Endothelial cell of umbilical vein (primary cell): ENCODE measurements around the gene MZB1. TPM values are rescaled to one million over a fixed set of nuclear protein-coding genes. Genes with fewer than 3 reads are reported as not detected.

ENCODE experiments used
- BruUV-seq: library from RNA; stranded (reverse); fragments of 400-500 nt; replicated peaks from 2 replicates; lab custom pipeline; 2021; lab: Mats Ljungman, UMichigan
- CTCF ChIA-PET: fragments of 300-600, 350-600 bp; sonication (Branson Sonifier 250); formaldehyde crosslinking; loops from one replicate; lab custom pipeline; 2021; ENCODE audit warnings: antibody characterized with exemption, inconsistent platforms; lab: Charles Lee
- POLR2A ChIA-PET: fragments of 300-600, 350-600 bp; sonication (Branson Sonifier 250); formaldehyde crosslinking; loops from one replicate; lab custom pipeline; 2021; ENCODE audit warnings: antibody characterized with exemption, inconsistent platforms; lab: Charles Lee
- DNase-seq: peaks from one replicate; pipeline ENCODE4 v3.0.0-alpha.2; 2011; ENCODE audit warnings: low read depth, low spot score
- FAIRE-seq: peaks from 2 replicates; lab custom pipeline; 2011; peaks lifted over from hg19 to GRCh38; lab: Jason Lieb, UNC
- H2AFZ ChIP-seq: 2 replicates; pipeline ENCODE4 v1.6.0; 2012; ENCODE audit warnings: low read depth, low read length, control low read depth, inconsistent platforms
- H3K27ac ChIP-seq: 2 replicates; pipeline ENCODE4 v1.5.1; 2011; ENCODE audit warnings: low read depth, mild to moderate bottlenecking, control low read depth, low read length, moderate library complexity; ENCODE audit not compliant: insufficient read depth
- H3K27me3 ChIP-seq, 2 experiments: 2 replicates each; pipeline versions ENCODE4 v1.6.0 to v1.6.1; 2011; ENCODE audit warnings: low read length in 2 of 2, mixed read lengths in 1 of 2; ENCODE audit not compliant: control insufficient read depth in 2 of 2, insufficient read depth in 2 of 2
- H3K36me3 ChIP-seq, 2 experiments: 2 replicates in 1 of 2; 3 replicates in 1 of 2; pipeline ENCODE4 v1.5.1; 2011; ENCODE audit warnings: low read length in 2 of 2, mild to moderate bottlenecking in 1 of 2, moderate library complexity in 1 of 2; ENCODE audit not compliant: control insufficient read depth in 2 of 2, insufficient read depth in 2 of 2; ENCODE audit errors: extremely low read depth in 1 of 2
- H3K4me1 ChIP-seq: 3 replicates; pipeline ENCODE4 v1.5.1; 2011; ENCODE audit warnings: mild to moderate bottlenecking, low read length; ENCODE audit not compliant: control insufficient read depth, insufficient read depth; ENCODE audit errors: extremely low read depth
- H3K4me2 ChIP-seq: 2 replicates; pipeline ENCODE4 v1.6.1; 2011; ENCODE audit warnings: low read length, control low read depth, mixed read lengths; ENCODE audit not compliant: insufficient read depth
- H3K4me3 ChIP-seq, 3 experiments: fragments of 200-600 bp in 1 of 3; sonication (generic), shearing (Covaris generic) in 1 of 3; replicated peaks in 1 of 3; 2 replicates each; pipeline ENCODE4 v1.5.1; 2011 to 2016; ENCODE audit warnings: control low read depth in 3 of 3, low read length in 3 of 3, mild to moderate bottlenecking in 2 of 3, inconsistent platforms in 1 of 3, low read depth in 1 of 3, moderate library complexity in 1 of 3; ENCODE audit not compliant: insufficient read depth in 1 of 3
- H3K79me2 ChIP-seq: 2 replicates; pipeline ENCODE4 v1.6.0; 2012; ENCODE audit warnings: low read length, inconsistent platforms; ENCODE audit not compliant: control insufficient read depth, insufficient read depth
- H3K9ac ChIP-seq: replicated peaks from 2 replicates; pipeline ENCODE3; 2011; ENCODE audit warnings: low read length, control low read depth; ENCODE audit not compliant: insufficient read depth; ENCODE audit errors: extremely low read depth
- H3K9me1 ChIP-seq: replicated peaks from 3 replicates; pipeline ENCODE4 v1.6.0; 2011; ENCODE audit warnings: mild to moderate bottlenecking, low read length; ENCODE audit not compliant: control insufficient read depth, insufficient read depth; ENCODE audit errors: extremely low read depth
- H3K9me3 ChIP-seq: replicated peaks from 2 replicates; pipeline ENCODE4 v1.5.1; 2012; ENCODE audit warnings: low read length, inconsistent platforms; ENCODE audit not compliant: control insufficient read depth, insufficient read depth
- H4K20me1 ChIP-seq: replicated peaks from 2 replicates; pipeline ENCODE3; 2011; ENCODE audit warnings: mild to moderate bottlenecking, low read length; ENCODE audit not compliant: control insufficient read depth, insufficient read depth; ENCODE audit errors: extremely low read depth
- EZH2 ChIP-seq: IDR thresholded peaks from 2 replicates; pipeline ENCODE4 v1.6.1; 2012; ENCODE audit warnings: borderline replicate concordance, low read depth, mild to moderate bottlenecking, moderate library complexity, low read length, inconsistent platforms; ENCODE audit not compliant: severe bottlenecking
- FOS ChIP-seq: IDR thresholded peaks from 2 replicates; pipeline ENCODE4 v1.6.1; 2011; ENCODE audit warnings: mild to moderate bottlenecking, low read length, moderate library complexity, borderline replicate concordance; ENCODE audit not compliant: insufficient read depth
- GATA2 ChIP-seq: IDR thresholded peaks from 2 replicates; pipeline ENCODE4 v1.7.0; 2011; ENCODE audit warnings: low read depth, mild to moderate bottlenecking, moderate library complexity, mixed read lengths, low read length; ENCODE audit not compliant: insufficient read length, insufficient read depth
- JUN ChIP-seq: IDR thresholded peaks from 2 replicates; pipeline ENCODE4 v1.6.1; 2011; ENCODE audit warnings: borderline replicate concordance, low read depth; ENCODE audit not compliant: insufficient read length, insufficient read depth
- MAX ChIP-seq: IDR thresholded peaks from 2 replicates; pipeline ENCODE4 v1.6.1; 2011; ENCODE audit not compliant: insufficient read depth, insufficient read length
- MYC ChIP-seq: IDR thresholded peaks from one replicate; pipeline ENCODE4 v1.6.1; 2011; ENCODE audit warnings: mild to moderate bottlenecking, low read depth, low read length
- POLR2A ChIP-seq: IDR thresholded peaks from 2 replicates; pipeline ENCODE4 v1.6.1; 2012; ENCODE audit warnings: low read depth, mild to moderate bottlenecking, control low read depth, low read length
- POLR2AphosphoS5 ChIP-seq: IDR thresholded peaks from 2 replicates; pipeline ENCODE4 v1.6.1; 2012; ENCODE audit warnings: low read depth, mild to moderate bottlenecking, control low read depth, low read length, moderate library complexity; ENCODE audit not compliant: insufficient read depth
- dilution Hi-C: fragments of 300-500 bp; cut with MboI; formaldehyde crosslinking; loops from one replicate; pipeline ENCODE4 v1.15.0; 2019; ENCODE audit warnings: low sequenced_read_pairs; ENCODE audit not compliant: extremely low pct_ligation_motif_present
- intact Hi-C: fragments of 100-400 bp; cut with micrococcal nuclease; formaldehyde crosslinking; loops from one replicate; pipeline ENCODE4 v1.10.0; 2022
- polyA plus RNA-seq, 4 experiments: library from polyadenylated mRNA; depleted of rRNA in 3 of 4; stranded (reverse) in 3 of 4; unstranded in 1 of 4; fragments of >200 nt; gene quantifications; 2 replicates each; pipeline versions ENCODE4 v1.2.1 to v1.2.3, GENCODE V29; 2011 to 2012; ENCODE audit warnings: missing spikeins in 1 of 4
- total RNA-seq: library from RNA; stranded (reverse); gene quantifications from 2 replicates; pipeline ENCODE4 v1.2.3, GENCODE V29; 2021
- TF ChIP-seq, protein P1 (sequence below), 2 donors: IDR thresholded peaks; 1 replicate in 1 of 2; 2 replicates in 1 of 2; pipeline ENCODE4 v1.5.1; 2011; ENCODE audit warnings: low read length in 2 of 2, mild to moderate bottlenecking in 2 of 2, moderate library complexity in 2 of 2, control low read depth in 1 of 2, inconsistent platforms in 1 of 2, low read depth in 1 of 2; ENCODE audit not compliant: insufficient read depth in 1 of 2; ENCODE audit errors: extremely low read depth in 1 of 2

Gene MZB1
- total and polyA plus RNA-seq, 2 donors (not counting 3 experiments of a cell fraction or from before 2014, with no cell fraction given), result not detected

DNA sequence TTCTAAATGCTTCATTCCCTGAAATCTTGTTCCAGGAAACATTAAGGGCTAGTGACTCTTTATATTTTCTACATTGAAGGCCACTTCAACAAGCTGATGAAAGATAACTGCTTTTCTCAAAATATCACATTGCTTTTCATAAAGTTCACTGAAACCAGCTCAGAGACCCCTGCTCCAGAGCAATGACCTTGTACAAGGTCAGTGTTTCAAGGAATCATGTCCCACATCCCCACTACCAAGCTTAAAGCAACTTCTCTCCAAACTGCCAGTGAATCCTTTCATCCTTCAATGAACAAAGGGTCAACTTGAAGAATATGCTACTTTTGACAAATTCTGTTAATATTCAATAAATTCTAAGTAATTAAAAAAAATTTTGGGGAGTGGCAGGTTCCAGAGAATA, 26.2 kb upstream of the MZB1 start:
- no peaks in the 10 kb centered on the region for H3K79me2 ChIP-seq
- ChIA-PET POLR2A (no interaction called here), CTCF (interaction anchor here (1.2 to 1.7 kb wide), 2 partner anchors 9 kb away, joined by 3 to 4 read pairs; no protein-coding TSS in a partner anchor)
- no peaks in the 10 kb centered on the region for H3K9me1 ChIP-seq
- no peak overlapping the region for H3K4me3 ChIP-seq
- H3K4me1 ChIP-seq, result peaks cover 25% of the 10 kb centered on the region
- H3K9me3 ChIP-seq, result no peaks in the 10 kb centered on the region
- H3K36me3 ChIP-seq, result peaks cover 10 to 12% of the 10 kb centered on the region in 2 experiments
- TF ChIP-seq POLR2A, result no peak
- no peak for TF ChIP-seq MYC
- no peak for TF ChIP-seq JUN
- TF ChIP-seq FOS, result no peak
- TF ChIP-seq GATA2, result no peak
- TF ChIP-seq, protein P1, sequence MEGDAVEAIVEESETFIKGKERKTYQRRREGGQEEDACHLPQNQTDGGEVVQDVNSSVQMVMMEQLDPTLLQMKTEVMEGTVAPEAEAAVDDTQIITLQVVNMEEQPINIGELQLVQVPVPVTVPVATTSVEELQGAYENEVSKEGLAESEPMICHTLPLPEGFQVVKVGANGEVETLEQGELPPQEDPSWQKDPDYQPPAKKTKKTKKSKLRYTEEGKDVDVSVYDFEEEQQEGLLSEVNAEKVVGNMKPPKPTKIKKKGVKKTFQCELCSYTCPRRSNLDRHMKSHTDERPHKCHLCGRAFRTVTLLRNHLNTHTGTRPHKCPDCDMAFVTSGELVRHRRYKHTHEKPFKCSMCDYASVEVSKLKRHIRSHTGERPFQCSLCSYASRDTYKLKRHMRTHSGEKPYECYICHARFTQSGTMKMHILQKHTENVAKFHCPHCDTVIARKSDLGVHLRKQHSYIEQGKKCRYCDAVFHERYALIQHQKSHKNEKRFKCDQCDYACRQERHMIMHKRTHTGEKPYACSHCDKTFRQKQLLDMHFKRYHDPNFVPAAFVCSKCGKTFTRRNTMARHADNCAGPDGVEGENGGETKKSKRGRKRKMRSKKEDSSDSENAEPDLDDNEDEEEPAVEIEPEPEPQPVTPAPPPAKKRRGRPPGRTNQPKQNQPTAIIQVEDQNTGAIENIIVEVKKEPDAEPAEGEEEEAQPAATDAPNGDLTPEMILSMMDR (IDR thresholded peaks at IDR 0.05; ENCODE audit: extremely low read depth in 1 of 2, insufficient read depth in 1 of 2, low read depth in 1 of 2, low read length in 2 of 2), result no peak
- TF ChIP-seq POLR2AphosphoS5, result no peak
- no peak for TF ChIP-seq MAX
- no peak for TF ChIP-seq EZH2
- no TSS peak for BruUV-seq
- FAIRE-seq, result no peak
- no peaks in the 10 kb centered on the region for H4K20me1 ChIP-seq
- no peak overlapping the region for H3K9ac ChIP-seq
- no peaks in the 10 kb centered on the region for H3K27me3 ChIP-seq
- no peak for DNase-seq
- H2AFZ ChIP-seq, result no peak overlapping the region
- intact Hi-C loops (no loop called here), dilution Hi-C loops (loop anchor here (10.0 kb wide), 1 partner anchor 109 kb away; no protein-coding TSS in a partner anchor)
- H3K4me2 ChIP-seq, result no peak overlapping the region
- no peak overlapping the region for H3K27ac ChIP-seq
